Naive thymus-derived CD4-positive, alpha-beta T cell (primary cell): ENCODE measurements around the gene TLE2. TPM values are rescaled to one million over a fixed set of nuclear protein-coding genes. Genes with fewer than 3 reads are reported as not detected.

Source experiments
- ATAC-seq: fragments of 150-1000 bp; cut with Tn5 transposase; 2 replicates; pipeline ENCODE4 v1.10.0; 2021; ENCODE audit warnings: mild to moderate bottlenecking, moderate library complexity
- CTCF ChIA-PET: fragments of 350-600 bp; sonication (Branson Sonifier 250); formaldehyde crosslinking; loops from one replicate; lab custom pipeline; 2021; ENCODE audit warnings: antibody characterized with exemption; lab: Charles Lee
- POLR2A ChIA-PET: fragments of 350-600 bp; sonication (Branson Sonifier 250); formaldehyde crosslinking; loops from one replicate; lab custom pipeline; 2021; ENCODE audit warnings: antibody characterized with exemption, inconsistent platforms; lab: Charles Lee
- DNase-seq, 9 donors: peaks; one replicate each; pipeline versions ENCODE4 v3.0.0 to v3.0.0-alpha.2; 2020 to 2022; ENCODE audit warnings: mixed read lengths in 1 of 9
- H3K27ac ChIP-seq: one replicate; pipeline ENCODE4 v1.7.0; 2013; ENCODE audit warnings: mild to moderate bottlenecking, low read depth, low read length, moderate library complexity
- H3K27me3 ChIP-seq, 2 donors: one replicate each; pipeline ENCODE4 v1.7.0; 2013; ENCODE audit warnings: low read length in 2 of 2, mild to moderate bottlenecking in 2 of 2, moderate library complexity in 2 of 2; ENCODE audit not compliant: control insufficient read depth in 2 of 2, insufficient read depth in 2 of 2
- H3K36me3 ChIP-seq, 3 experiments: 1 replicate in 2 of 3; 2 replicates in 1 of 3; pipeline ENCODE4 v1.7.0; 2013; ENCODE audit warnings: low read length in 3 of 3, mild to moderate bottlenecking in 3 of 3, moderate library complexity in 1 of 3; ENCODE audit not compliant: insufficient read depth in 3 of 3, control insufficient read depth in 2 of 3
- H3K4me1 ChIP-seq, 2 donors: one replicate each; pipeline ENCODE4 v1.7.0; 2013; ENCODE audit warnings: low read length in 2 of 2, mild to moderate bottlenecking in 2 of 2, moderate library complexity in 1 of 2; ENCODE audit not compliant: control insufficient read depth in 2 of 2, insufficient read depth in 2 of 2
- H3K4me3 ChIP-seq: 2 replicates; pipeline ENCODE4 v1.7.0; 2013; ENCODE audit warnings: mild to moderate bottlenecking, low read length
- H3K9me3 ChIP-seq, 3 experiments: 1 replicate in 2 of 3; 2 replicates in 1 of 3; pipeline ENCODE4 v1.7.0; 2013; ENCODE audit warnings: low read length in 3 of 3; ENCODE audit not compliant: control insufficient read depth in 2 of 3
- H3K27ac Mint-ChIP-seq, 9 donors: one replicate each; pipeline ENCODE4 v1.8.0; 2020 to 2022; ENCODE audit warnings: mixed read lengths in 9 of 9, mild to moderate bottlenecking in 8 of 9, moderate library complexity in 5 of 9, inconsistent platforms in 2 of 9
- H3K27me3 Mint-ChIP-seq, 5 donors: one replicate each; pipeline ENCODE4 v1.8.0; 2021 to 2022; ENCODE audit warnings: mixed read lengths in 5 of 5, mild to moderate bottlenecking in 1 of 5
- H3K36me3 Mint-ChIP-seq, 5 donors: one replicate each; pipeline ENCODE4 v1.8.0; 2020 to 2022; ENCODE audit warnings: mixed read lengths in 5 of 5, mild to moderate bottlenecking in 3 of 5, inconsistent platforms in 1 of 5
- H3K4me1 Mint-ChIP-seq, 7 donors: one replicate each; pipeline ENCODE4 v1.8.0; 2020 to 2022; ENCODE audit warnings: mixed read lengths in 7 of 7, mild to moderate bottlenecking in 3 of 7, inconsistent platforms in 1 of 7
- H3K4me3 Mint-ChIP-seq, 10 donors: one replicate each; pipeline ENCODE4 v1.8.0; 2020 to 2022; ENCODE audit warnings: mild to moderate bottlenecking in 10 of 10, mixed read lengths in 10 of 10, moderate library complexity in 6 of 10, inconsistent platforms in 2 of 10
- H3K9me3 Mint-ChIP-seq, 11 donors: one replicate each; pipeline ENCODE4 v1.8.0; 2020 to 2022; ENCODE audit warnings: mixed read lengths in 11 of 11, mild to moderate bottlenecking in 4 of 11, inconsistent platforms in 1 of 11, moderate library complexity in 1 of 11
- intact Hi-C, 2 donors: fragments of 100-400 bp; cut with micrococcal nuclease; formaldehyde crosslinking; loops; one replicate each; pipeline ENCODE4 v1.15.1; 2023
- polyA plus RNA-seq, 2 donors: library from polyadenylated mRNA; unstranded; fragments of 300-500 nt; fragmentation: Illumina TruSeq; gene quantifications; one replicate each; pipeline ENCODE4 v1.2.3, GENCODE V29; 2021
- total RNA-seq, 6 experiments: library from RNA in 5 of 6; stranded (reverse) in 5 of 6; gene quantifications; 1 replicate in 5 of 6; 2 replicates in 1 of 6; pipeline ENCODE4 v1.2.3 and lab custom pipeline; 2021 to 2026

Gene TLE2
- total and polyA plus RNA-seq, 7 experiments from 2014 or later = 1.1 to 33.6 (median 14.3) TPM

GRCh38 chr19:3047496-3048189 lies 18.6 kb upstream of the TLE2 start:
- Histone ChIP-seq H3K4me3 (peak overlapping the region; percentile 51), H3K36me3 (no peaks in the 10 kb centered on the region), H3K9me3 (no peaks in the 10 kb centered on the region), H3K27me3 (no peaks in the 10 kb centered on the region), H3K4me1 (peaks cover 4 to 7% of the 10 kb centered on the region in 2 donors), H3K27ac (peak overlapping the region; percentile 66)
- H3K27me3 Mint-ChIP-seq = peaks cover 0 to 16% (median 0%) of the 10 kb centered on the region in 5 donors
- ATAC-seq (peak; percentile 93), DNase-seq (peak; percentile 46 to 85 (median 80))
- peak overlapping the region; percentile 87 to 100 (median 96) for H3K4me3 Mint-ChIP-seq
- POLR2A ChIA-PET = interaction anchor here (0.6 to 10.3 kb wide), 3 partner anchors 11 to 1208 kb away, joined by 3 to 167 read pairs (median 43); partner anchors contain the start of gene TLE5
- peaks cover 0 to 3% (median 0%) of the 10 kb centered on the region in 5 donors for H3K36me3 Mint-ChIP-seq
- CTCF ChIA-PET = no interaction called here
- H3K27ac Mint-ChIP-seq = peak overlapping the region; percentile 41 to 99 (median 98)
- intact Hi-C loops = loop anchor here in 1 of 2 donors (1.0 kb wide), 2 partner anchors 12 to 14 kb away; no protein-coding TSS in a partner anchor
- peaks cover 10 to 46% (median 35%) of the 10 kb centered on the region in 7 donors for H3K4me1 Mint-ChIP-seq
- H3K9me3 Mint-ChIP-seq = no peaks in the 10 kb centered on the region

GRCh38 chr19:3046698-3047495 lies 17.8 kb upstream of the TLE2 start:
- peaks cover 14 to 44% (median 37%) of the 10 kb centered on the region in 7 donors for H3K4me1 Mint-ChIP-seq
- ATAC-seq (no peak), DNase-seq (no peak)
- H3K9me3 Mint-ChIP-seq = no peaks in the 10 kb centered on the region
- Histone ChIP-seq H3K9me3 (no peaks in the 10 kb centered on the region), H3K27ac (peak overlapping the region; percentile 66), H3K27me3 (no peaks in the 10 kb centered on the region), H3K4me3 (peak overlapping the region; percentile 51), H3K36me3 (no peaks in the 10 kb centered on the region), H3K4me1 (peaks cover 4 to 7% of the 10 kb centered on the region in 2 donors)
- ChIA-PET POLR2A (interaction anchor here (0.6 to 10.3 kb wide), 3 partner anchors 10 to 1209 kb away, joined by 3 to 167 read pairs (median 43); partner anchors contain the start of gene TLE5), CTCF (no interaction called here)
- intact Hi-C loops = loop anchor here in 1 of 2 donors (1.0 kb wide), 2 partner anchors 12 to 14 kb away; no protein-coding TSS in a partner anchor
- H3K36me3 Mint-ChIP-seq = peaks cover 0 to 3% (median 0%) of the 10 kb centered on the region in 5 donors
- H3K4me3 Mint-ChIP-seq = peak overlapping the region in 9 of 10 donors; percentile 33 to 100 (median 96)
- peaks cover 0 to 19% (median 0%) of the 10 kb centered on the region in 5 donors for H3K27me3 Mint-ChIP-seq
- peak overlapping the region in 7 of 9 donors; percentile 93 to 99 (median 98) for H3K27ac Mint-ChIP-seq

DNA sequence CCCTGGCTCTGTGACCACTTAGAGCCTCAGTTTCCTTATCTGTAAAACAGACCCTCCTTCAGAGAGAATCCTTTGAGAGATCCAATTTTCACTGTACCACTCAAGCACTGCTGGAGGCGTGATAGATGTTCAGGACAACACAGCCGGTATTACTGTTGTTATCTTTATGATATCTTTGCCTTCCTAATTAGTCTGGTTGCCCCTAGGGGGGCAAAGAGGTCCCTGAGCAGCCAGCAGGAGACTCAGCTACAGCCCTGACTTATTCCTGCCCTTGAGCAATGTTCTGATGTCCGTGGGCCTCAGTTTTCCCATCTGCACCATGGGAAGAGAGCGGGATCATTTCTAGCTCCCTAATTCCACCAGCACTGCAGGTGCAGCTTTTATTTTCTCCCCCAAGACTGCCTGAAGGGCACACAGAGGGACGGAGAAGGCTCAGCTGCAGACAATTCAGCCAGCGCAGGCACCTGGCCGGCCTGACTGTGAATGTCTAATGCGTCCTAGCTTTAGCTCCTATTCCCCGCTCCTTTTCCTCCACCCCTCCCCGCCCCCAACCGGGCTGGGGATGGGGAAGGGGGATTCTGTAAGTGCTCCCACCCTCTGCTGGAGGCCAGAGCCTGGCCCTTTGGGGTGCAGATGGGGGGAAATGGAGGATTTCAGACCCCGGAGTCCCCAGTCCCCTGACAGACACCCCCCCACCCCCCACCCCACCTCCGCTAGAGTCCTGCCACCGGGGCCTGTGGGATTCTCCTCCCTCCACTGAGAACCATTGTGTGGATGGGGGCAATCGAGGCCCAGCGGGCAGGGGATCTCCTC lies 17.0 kb upstream of the TLE2 start:
- peak overlapping the region in 8 of 10 donors; percentile 23 to 87 (median 60) for H3K4me3 Mint-ChIP-seq
- no peak for ATAC-seq
- Histone ChIP-seq H3K27me3 (no peaks in the 10 kb centered on the region), H3K4me3 (no peak overlapping the region), H3K36me3 (no peaks in the 10 kb centered on the region), H3K4me1 (peaks cover 4 to 7% of the 10 kb centered on the region in 2 donors), H3K9me3 (no peaks in the 10 kb centered on the region), H3K27ac (peak overlapping the region; percentile 41)
- H3K9me3 Mint-ChIP-seq = no peaks in the 10 kb centered on the region
- CTCF ChIA-PET = no interaction called here
- H3K27ac Mint-ChIP-seq = peak overlapping the region in 8 of 9 donors; percentile 34 to 91 (median 68)
- H3K27me3 Mint-ChIP-seq = peaks cover 0 to 22% (median 0%) of the 10 kb centered on the region in 5 donors
- intact Hi-C loops = no loop called here
- H3K4me1 Mint-ChIP-seq = peaks cover 14 to 49% (median 38%) of the 10 kb centered on the region in 7 donors
- peaks cover 0 to 3% (median 0%) of the 10 kb centered on the region in 5 donors for H3K36me3 Mint-ChIP-seq
- no peak for DNase-seq
- POLR2A ChIA-PET = interaction anchor here (0.6 to 10.3 kb wide), 4 partner anchors 10 to 388 kb away, joined by 3 to 167 read pairs (median 23); partner anchors contain the start of gene TLE5

- no peak for ATAC-seq
- Histone ChIP-seq H3K27me3 (no peaks in the 10 kb centered on the region), H3K4me1 (peaks cover 4 to 7% of the 10 kb centered on the region in 2 donors), H3K36me3 (no peaks in the 10 kb centered on the region), H3K9me3 (no peaks in the 10 kb centered on the region), H3K27ac (no peak overlapping the region), H3K4me3 (no peak overlapping the region)
- Mint-ChIP-seq H3K9me3 (no peaks in the 10 kb centered on the region), H3K4me1 (peaks cover 14 to 49% (median 38%) of the 10 kb centered on the region in 7 donors), H3K4me3 (peak overlapping the region in 5 of 10 donors; percentile 0 to 69 (median 29)), H3K27me3 (peaks cover 0 to 22% (median 0%) of the 10 kb centered on the region in 5 donors), H3K36me3 (peaks cover 0 to 3% (median 0%) of the 10 kb centered on the region in 5 donors), H3K27ac (peak overlapping the region in 8 of 9 donors; percentile 27 to 91 (median 47))
- intact Hi-C loops = no loop called here
- ChIA-PET POLR2A (interaction anchor here (1.3 to 10.3 kb wide), 3 partner anchors 9 to 16 kb away, joined by 4 to 167 read pairs (median 43); partner anchors contain the start of gene TLE5), CTCF (no interaction called here)
- no peak for DNase-seq
Measured at GRCh38 chr19:3045191-3045590, 16.1 kb upstream of the TLE2 start.

DNA sequence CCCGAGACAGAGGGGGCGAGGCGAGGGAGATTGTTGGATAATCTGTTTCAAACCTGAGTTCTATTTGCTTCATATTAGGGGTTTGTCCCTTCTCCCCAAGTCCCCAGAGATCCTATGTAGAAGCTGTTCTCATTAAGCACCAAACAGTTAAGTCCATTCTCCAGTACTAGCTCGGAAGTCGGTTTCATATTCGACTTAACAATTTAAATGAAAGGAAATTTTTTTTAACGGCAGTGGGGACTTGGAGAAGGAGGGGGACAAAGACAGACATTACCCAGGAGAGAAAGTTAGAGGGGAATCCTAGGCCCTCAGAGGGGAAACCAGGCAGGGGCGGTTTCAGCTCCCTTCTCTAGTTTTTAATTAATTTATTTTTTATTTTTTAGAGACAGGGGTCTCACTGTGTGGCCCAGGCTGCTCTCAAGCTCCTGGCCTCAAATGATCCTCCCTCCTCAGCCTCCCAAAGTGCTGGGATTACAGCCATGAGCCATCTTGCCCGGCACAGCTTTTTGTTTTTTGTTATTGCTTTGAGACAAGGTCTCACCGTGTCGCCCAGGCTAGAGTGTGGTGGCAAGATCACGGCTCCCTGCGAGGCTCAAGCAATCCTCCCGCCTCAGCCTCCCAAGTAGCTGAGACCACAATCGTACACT lies 13.7 kb upstream of the TLE2 start:
- H3K27me3 ChIP-seq = no peaks in the 10 kb centered on the region
- H3K27ac ChIP-seq = peak overlapping the region; percentile 58
- CTCF ChIA-PET = interaction anchor here (0.7 to 1.3 kb wide), 4 partner anchors 9 to 104 kb away, joined by 3 to 5 read pairs (median 4); no protein-coding TSS in a partner anchor
- H3K27ac Mint-ChIP-seq = peak overlapping the region in 8 of 9 donors; percentile 34 to 90 (median 72)
- H3K36me3 Mint-ChIP-seq = no peaks in the 10 kb centered on the region
- peak overlapping the region in 9 of 10 donors; percentile 34 to 84 (median 70) for H3K4me3 Mint-ChIP-seq
- POLR2A ChIA-PET = interaction anchor here (0.7 to 9.9 kb wide), 3 partner anchors 14 to 61 kb away, joined by 3 to 359 read pairs (median 4); partner anchors contain the start of gene TLE5
- no peak overlapping the region for H3K4me3 ChIP-seq
- no peaks in the 10 kb centered on the region for H3K36me3 ChIP-seq
- H3K4me1 Mint-ChIP-seq = peaks cover 8 to 45% (median 28%) of the 10 kb centered on the region in 7 donors
- peaks cover under 1 to 3% of the 10 kb centered on the region in 2 donors for H3K4me1 ChIP-seq
- no peak for DNase-seq
- intact Hi-C loops = no loop called here
- H3K9me3 ChIP-seq = no peaks in the 10 kb centered on the region
- no peak for ATAC-seq
- peaks cover 0 to 2% (median 0%) of the 10 kb centered on the region in 11 donors for H3K9me3 Mint-ChIP-seq
- H3K27me3 Mint-ChIP-seq = peaks cover 0 to 16% (median 0%) of the 10 kb centered on the region in 5 donors
